Activated naive CD4-positive, alpha-beta T cell treated with anti-CD3 and anti-CD28 coated beads, Interleukin-2, amount 10 ng/mL, durations not matched to agents 7 days and 5 days (primary cell): ENCODE measurements around the gene SLC41A1.

Source experiments
- CTCF ChIA-PET: fragments of 350-600 bp; sonication (Branson Sonifier 250); formaldehyde crosslinking; loops from one replicate; lab custom pipeline; 2021; ENCODE audit warnings: antibody characterized with exemption; lab: Charles Lee
- DNase-seq: peaks from one replicate; pipeline ENCODE4 v3.0.0-alpha.2; 2020
- H3K27ac Mint-ChIP-seq: one replicate; pipeline ENCODE4 v1.8.0; 2021; ENCODE audit warnings: mild to moderate bottlenecking, moderate library complexity, mixed read lengths
- H3K27me3 Mint-ChIP-seq: one replicate; pipeline ENCODE4 v1.8.0; 2021; ENCODE audit warnings: mild to moderate bottlenecking, mixed read lengths
- H3K36me3 Mint-ChIP-seq: one replicate; pipeline ENCODE4 v1.8.0; 2021; ENCODE audit warnings: mixed read lengths
- H3K4me1 Mint-ChIP-seq: one replicate; pipeline ENCODE4 v1.8.0; 2021; ENCODE audit warnings: mixed read lengths
- H3K4me3 Mint-ChIP-seq: one replicate; pipeline ENCODE4 v1.8.0; 2021; ENCODE audit warnings: mild to moderate bottlenecking, moderate library complexity, mixed read lengths
- H3K9me3 Mint-ChIP-seq: one replicate; pipeline ENCODE4 v1.8.0; 2021; ENCODE audit warnings: mixed read lengths

Gene SLC41A1

DNA sequence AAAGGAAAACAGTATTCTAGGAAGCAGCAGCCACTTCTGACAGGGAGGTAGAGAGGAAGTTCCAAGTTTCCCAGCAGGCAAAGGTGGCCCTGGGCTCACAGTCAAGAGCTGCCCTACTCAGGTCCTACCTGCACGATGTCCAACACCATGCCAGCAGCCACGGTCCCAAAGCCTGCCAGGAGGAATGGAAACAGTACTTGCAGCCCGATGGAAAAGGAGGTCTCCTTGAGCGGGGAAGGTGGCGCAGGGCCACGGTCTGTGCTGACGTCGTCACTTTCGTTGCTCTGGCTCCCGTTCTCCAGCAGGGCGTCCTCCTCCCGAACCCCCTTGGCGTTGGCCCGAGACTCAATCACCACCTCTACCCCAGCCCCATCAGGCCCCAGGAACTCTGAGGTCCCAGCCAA, 3.1 kb downstream of the SLC41A1 start:
- no peak for DNase-seq
- H3K4me1 Mint-ChIP-seq = peaks cover 61% of the 10 kb centered on the region
- no peak overlapping the region for H3K4me3 Mint-ChIP-seq
- no peak overlapping the region for H3K27ac Mint-ChIP-seq
- no peaks in the 10 kb centered on the region for H3K9me3 Mint-ChIP-seq
- peaks cover 11% of the 10 kb centered on the region for H3K36me3 Mint-ChIP-seq
- CTCF ChIA-PET = interaction anchor here (0.8 to 2.2 kb wide), 3 partner anchors 14 to 18 kb away, joined by 3 to 7 read pairs (median 6); no protein-coding TSS in a partner anchor
- H3K27me3 Mint-ChIP-seq = peaks cover 19% of the 10 kb centered on the region

DNA sequence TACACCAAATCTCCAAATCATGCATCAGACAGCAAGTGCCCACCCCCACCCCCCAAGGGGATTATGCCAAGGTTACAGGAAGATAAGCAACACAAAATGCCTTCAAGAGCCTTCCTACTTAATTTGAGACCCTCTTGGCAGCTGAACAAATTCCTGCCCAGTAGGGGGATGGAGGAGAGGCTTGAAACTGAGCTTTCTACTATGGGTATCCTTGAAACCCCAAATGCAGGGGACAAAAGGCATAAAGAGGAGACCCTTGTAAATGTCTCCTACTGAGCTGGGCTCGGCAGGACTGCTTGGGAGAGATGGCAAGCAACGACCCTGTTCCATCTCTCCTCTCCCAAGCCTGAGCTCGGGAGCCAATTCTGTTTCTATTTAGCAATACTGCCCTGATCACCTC, 3.5 kb downstream of the SLC41A1 start:
- peaks cover 11% of the 10 kb centered on the region for H3K36me3 Mint-ChIP-seq
- H3K27me3 Mint-ChIP-seq = peaks cover 16% of the 10 kb centered on the region
- H3K27ac Mint-ChIP-seq = no peak overlapping the region
- H3K4me1 Mint-ChIP-seq = peaks cover 63% of the 10 kb centered on the region
- no peaks in the 10 kb centered on the region for H3K9me3 Mint-ChIP-seq
- H3K4me3 Mint-ChIP-seq = no peak overlapping the region
- CTCF ChIA-PET = interaction anchor here (0.8 to 2.2 kb wide), 3 partner anchors 14 to 18 kb away, joined by 3 to 7 read pairs (median 6); no protein-coding TSS in a partner anchor
- DNase-seq = no peak

DNA sequence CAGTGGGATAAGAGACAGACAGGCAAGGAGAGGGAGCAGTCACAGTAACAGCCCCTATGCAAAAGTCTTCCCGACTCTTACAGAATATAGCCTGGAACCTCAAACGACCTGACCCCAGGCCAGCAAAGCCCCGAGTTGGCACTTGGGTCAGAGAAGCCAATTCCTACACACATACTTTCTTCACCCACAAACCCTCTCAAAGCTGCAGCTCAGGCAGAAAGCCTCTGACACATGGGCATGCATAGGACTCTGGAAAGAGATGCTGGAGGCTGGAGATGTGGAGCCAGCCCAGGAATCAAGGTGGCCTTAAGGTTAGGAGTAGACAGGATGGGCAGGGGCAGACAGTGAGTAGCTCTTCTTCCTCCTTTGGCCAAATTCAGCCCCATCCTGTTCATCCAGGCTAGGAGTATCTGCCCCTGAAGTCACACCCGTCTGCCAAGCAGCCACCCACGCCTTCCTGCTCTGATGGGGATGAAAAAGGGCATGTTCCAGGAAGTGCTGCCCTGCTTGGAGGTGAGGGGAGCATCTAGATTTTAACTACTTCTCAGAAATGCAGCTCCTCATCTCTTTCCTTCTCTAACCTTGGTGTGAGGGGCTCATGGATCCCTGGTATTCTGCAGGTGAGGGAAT, 7.8 kb downstream of the SLC41A1 start:
- H3K4me3 Mint-ChIP-seq = no peak overlapping the region
- CTCF ChIA-PET = interaction anchor here (0.8 to 4.0 kb wide), 7 partner anchors 14 to 172 kb away, joined by 3 to 23 read pairs (median 4); no protein-coding TSS in a partner anchor
- H3K27me3 Mint-ChIP-seq = no peaks in the 10 kb centered on the region

DNA sequence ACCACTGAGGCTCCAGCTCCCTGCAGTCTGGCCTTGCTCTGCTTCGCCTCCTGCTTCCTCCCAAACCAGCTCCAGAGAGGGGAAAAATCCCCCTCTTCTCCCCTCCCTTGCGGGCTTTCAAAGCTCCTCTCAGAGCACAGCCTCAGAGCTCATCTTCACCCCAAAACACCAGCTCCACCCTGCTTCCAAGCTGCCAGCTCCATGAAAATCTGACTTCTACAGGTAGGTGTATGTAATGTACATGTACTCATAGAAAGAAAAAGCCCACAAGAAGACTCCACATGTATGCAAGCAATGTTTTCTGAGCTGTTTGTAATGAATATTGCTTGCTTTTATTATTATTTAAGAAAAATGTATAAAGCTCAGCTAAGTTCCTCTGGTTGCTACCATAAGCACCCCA, 8.4 kb downstream of the SLC41A1 start:
- Mint-ChIP-seq H3K36me3 (peaks cover 5% of the 10 kb centered on the region), H3K9me3 (no peaks in the 10 kb centered on the region), H3K27ac (no peak overlapping the region), H3K27me3 (no peaks in the 10 kb centered on the region), H3K4me1 (peaks cover 39% of the 10 kb centered on the region), H3K4me3 (no peak overlapping the region)
- CTCF ChIA-PET = interaction anchor here (0.7 to 4.0 kb wide), 6 partner anchors 13 to 293 kb away, joined by 3 to 23 read pairs (median 4); no protein-coding TSS in a partner anchor
- no peak for DNase-seq

More for the DNA sequence above, 7.8 kb downstream of the SLC41A1 start:
- Mint-ChIP-seq H3K36me3 (peaks cover 5% of the 10 kb centered on the region), H3K4me1 (peaks cover 39% of the 10 kb centered on the region), H3K9me3 (no peaks in the 10 kb centered on the region), H3K27ac (no peak overlapping the region)
- DNase-seq = peak; percentile 41

DNA sequence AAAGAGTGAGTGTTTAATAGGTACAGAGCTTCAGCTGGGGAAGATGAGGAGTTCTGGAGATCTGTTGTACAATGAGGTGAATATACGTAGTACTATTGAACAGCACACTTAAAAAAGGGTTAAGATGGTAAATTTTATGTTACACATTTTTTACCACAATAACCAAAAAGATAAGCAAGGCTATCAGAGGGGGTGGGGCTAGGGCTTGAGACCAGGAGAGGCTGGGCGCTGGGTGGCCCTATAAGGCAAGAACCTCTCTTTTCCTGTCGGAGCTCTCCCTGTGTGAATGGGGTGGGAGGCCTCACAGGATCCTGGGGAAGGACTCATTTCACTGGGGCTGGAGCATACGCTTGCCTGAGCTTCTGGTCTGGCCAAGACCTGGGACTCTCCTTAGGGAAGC, 9.0 kb downstream of the SLC41A1 start:
- peaks cover 35% of the 10 kb centered on the region for H3K4me1 Mint-ChIP-seq
- no peaks in the 10 kb centered on the region for H3K9me3 Mint-ChIP-seq
- H3K27ac Mint-ChIP-seq = no peak overlapping the region
- peaks cover 5% of the 10 kb centered on the region for H3K36me3 Mint-ChIP-seq
- H3K27me3 Mint-ChIP-seq = no peaks in the 10 kb centered on the region
- no peak for DNase-seq
- no peak overlapping the region for H3K4me3 Mint-ChIP-seq
- CTCF ChIA-PET = interaction anchor here (0.7 to 4.0 kb wide), 5 partner anchors 12 to 293 kb away, joined by 3 to 23 read pairs (median 4); no protein-coding TSS in a partner anchor

DNA sequence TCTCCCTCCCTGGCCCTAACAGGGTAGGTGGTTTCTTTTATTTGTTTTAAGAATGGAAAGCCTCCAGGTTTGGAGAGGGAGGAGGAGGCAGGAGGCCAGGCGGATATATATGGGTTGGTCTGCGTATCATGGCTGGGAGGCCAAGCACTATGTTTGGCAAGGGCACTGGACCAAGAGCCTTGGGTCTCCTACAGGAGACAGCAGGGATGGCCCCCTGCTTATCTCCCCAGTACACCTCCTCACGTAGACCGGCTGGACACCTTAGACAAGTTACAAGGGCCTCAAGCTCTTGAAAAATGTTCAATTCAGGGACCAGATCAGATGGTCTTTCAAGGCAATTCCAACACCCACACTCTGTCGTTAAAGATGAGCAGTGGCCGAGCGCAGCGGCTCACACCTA, 10.9 kb downstream of the SLC41A1 start:
- CTCF ChIA-PET = no interaction called here
- no peaks in the 10 kb centered on the region for H3K27me3 Mint-ChIP-seq

DNA sequence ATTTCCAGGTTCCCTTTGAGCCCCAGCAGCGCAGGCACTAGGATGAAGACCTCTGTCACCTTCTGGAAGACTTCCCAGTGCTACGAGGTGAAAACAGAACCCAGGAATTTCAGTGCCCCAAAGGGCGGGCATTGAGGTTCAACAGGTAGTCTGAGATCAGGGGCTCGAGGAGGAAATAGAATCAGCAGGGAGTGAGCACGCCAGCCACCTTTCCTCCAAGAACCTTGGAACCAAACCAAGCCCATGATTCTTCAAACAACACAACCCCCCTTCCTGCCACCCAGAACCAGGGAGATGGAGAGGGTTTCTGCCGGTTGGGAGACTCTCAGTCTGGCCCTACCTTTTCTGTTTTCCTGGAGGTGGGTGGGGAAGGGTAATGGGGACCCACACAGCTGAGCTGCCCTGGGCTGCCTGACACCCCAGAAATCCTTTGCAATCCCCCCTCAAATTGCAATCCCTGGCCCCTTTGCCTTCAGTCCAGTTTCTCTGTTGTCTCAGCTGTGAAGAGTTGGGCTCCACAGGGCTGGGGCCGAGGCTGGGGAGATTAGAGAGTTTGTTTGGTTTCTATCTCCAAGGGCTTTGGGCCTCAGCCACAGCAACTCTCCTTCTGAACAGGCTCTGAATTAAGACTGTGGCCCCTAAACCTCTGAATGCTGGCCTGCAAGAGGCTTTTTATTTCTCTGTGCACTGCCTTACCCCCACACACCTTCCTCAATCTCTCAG, 11.9 kb downstream of the SLC41A1 start:
- H3K27ac Mint-ChIP-seq = no peak overlapping the region
- CTCF ChIA-PET = interaction anchor here (1.1 to 2.4 kb wide), 3 partner anchors 10 to 210 kb away, joined by 3 to 8 read pairs (median 5); no protein-coding TSS in a partner anchor
- H3K36me3 Mint-ChIP-seq = no peaks in the 10 kb centered on the region

More for the DNA sequence above, 10.9 kb downstream of the SLC41A1 start:
- Mint-ChIP-seq H3K4me1 (peaks cover 31% of the 10 kb centered on the region), H3K4me3 (no peak overlapping the region), H3K27ac (no peak overlapping the region), H3K36me3 (no peaks in the 10 kb centered on the region), H3K9me3 (no peaks in the 10 kb centered on the region)
- DNase-seq = no peak

DNA sequence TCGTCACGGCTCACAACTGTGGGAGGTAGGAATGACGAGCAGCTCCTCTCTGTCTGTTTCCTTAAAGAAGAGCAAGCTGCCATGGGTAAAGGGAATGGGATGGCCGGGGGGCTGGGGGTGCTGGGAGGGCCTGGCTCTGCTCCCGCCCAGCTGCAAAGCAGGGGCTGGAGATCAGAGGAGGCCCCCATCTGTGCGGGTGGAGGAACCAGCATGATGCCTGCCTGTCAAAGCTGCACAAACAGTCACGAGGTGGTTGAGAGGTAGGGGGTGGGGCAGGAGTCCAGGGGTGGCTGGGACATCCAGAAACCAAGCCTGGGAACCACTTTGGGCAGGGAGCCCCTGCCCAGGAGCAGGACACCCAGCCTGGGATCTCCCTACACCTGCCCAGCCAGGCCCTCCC, 12.6 kb downstream of the SLC41A1 start:
- no peak overlapping the region for H3K27ac Mint-ChIP-seq
- no peak overlapping the region for H3K4me3 Mint-ChIP-seq
- H3K4me1 Mint-ChIP-seq = peaks cover 16% of the 10 kb centered on the region
- no peaks in the 10 kb centered on the region for H3K27me3 Mint-ChIP-seq
- no peaks in the 10 kb centered on the region for H3K36me3 Mint-ChIP-seq
- DNase-seq = no peak
- no peaks in the 10 kb centered on the region for H3K9me3 Mint-ChIP-seq
- CTCF ChIA-PET = interaction anchor here (1.1 to 2.4 kb wide), 3 partner anchors 9 to 210 kb away, joined by 3 to 8 read pairs (median 5); no protein-coding TSS in a partner anchor

More for the DNA sequence above, 11.9 kb downstream of the SLC41A1 start:
- Mint-ChIP-seq H3K9me3 (no peaks in the 10 kb centered on the region), H3K27me3 (no peaks in the 10 kb centered on the region), H3K4me1 (peaks cover 23% of the 10 kb centered on the region), H3K4me3 (no peak overlapping the region)
- no peak for DNase-seq

DNA sequence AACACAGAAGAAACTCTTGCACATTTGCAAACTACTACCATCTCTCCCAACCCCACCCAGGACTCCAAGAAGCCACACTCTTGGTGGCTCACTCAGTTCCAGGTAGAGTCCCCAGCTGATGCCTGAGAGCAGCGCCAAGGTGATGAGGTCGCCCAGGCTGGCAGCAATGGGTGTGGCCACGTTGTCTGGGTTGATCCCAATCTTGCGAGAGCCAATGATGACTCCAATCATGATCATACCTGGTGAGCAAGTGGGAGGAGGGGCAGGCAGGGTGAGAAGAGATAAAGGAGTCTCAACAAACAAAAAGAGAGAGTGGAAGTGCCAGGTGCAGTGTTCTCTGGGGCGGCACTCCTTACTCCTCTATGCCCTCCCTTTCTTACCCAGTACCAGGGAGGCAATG, 14.4 kb downstream of the SLC41A1 start:
- no peaks in the 10 kb centered on the region for H3K9me3 Mint-ChIP-seq
- H3K27ac Mint-ChIP-seq = no peak overlapping the region
- H3K4me1 Mint-ChIP-seq = peaks cover 7% of the 10 kb centered on the region
- no peaks in the 10 kb centered on the region for H3K27me3 Mint-ChIP-seq
- CTCF ChIA-PET = interaction anchor here (1.0 to 11.3 kb wide), 2 partner anchors 60 to 180 kb away, joined by 3 to 186 read pairs; no protein-coding TSS in a partner anchor
- no peak for DNase-seq
- H3K4me3 Mint-ChIP-seq = no peak overlapping the region
- no peaks in the 10 kb centered on the region for H3K36me3 Mint-ChIP-seq

DNA sequence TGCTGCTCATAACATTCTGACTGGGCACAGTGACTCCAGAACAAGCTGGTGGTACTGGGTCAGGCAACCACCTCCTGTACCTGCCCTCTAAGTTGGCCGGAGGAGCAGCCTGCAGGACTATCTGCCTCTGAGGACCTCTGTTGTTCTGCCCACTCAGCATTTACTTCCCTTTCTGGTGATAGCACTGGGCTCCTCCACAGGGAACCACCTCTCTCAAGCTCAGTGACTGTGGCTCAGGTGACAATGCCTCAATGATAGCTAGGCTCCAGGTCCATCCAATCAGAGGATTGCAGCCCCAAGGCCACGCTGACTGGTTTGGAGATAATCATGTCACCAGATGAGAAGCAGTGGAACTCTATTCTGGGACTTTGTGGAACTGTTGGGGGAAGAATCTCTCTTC, 15.8 kb downstream of the SLC41A1 start:
- H3K4me1 Mint-ChIP-seq = peaks cover 7% of the 10 kb centered on the region
- no peak overlapping the region for H3K27ac Mint-ChIP-seq
- no peaks in the 10 kb centered on the region for H3K27me3 Mint-ChIP-seq
- no peaks in the 10 kb centered on the region for H3K36me3 Mint-ChIP-seq
- no peak for DNase-seq
- no peaks in the 10 kb centered on the region for H3K9me3 Mint-ChIP-seq
- CTCF ChIA-PET = interaction anchor here (2.5 to 11.3 kb wide), 2 partner anchors 139 to 182 kb away, joined by 11 to 186 read pairs; no protein-coding TSS in a partner anchor
- no peak overlapping the region for H3K4me3 Mint-ChIP-seq

DNA sequence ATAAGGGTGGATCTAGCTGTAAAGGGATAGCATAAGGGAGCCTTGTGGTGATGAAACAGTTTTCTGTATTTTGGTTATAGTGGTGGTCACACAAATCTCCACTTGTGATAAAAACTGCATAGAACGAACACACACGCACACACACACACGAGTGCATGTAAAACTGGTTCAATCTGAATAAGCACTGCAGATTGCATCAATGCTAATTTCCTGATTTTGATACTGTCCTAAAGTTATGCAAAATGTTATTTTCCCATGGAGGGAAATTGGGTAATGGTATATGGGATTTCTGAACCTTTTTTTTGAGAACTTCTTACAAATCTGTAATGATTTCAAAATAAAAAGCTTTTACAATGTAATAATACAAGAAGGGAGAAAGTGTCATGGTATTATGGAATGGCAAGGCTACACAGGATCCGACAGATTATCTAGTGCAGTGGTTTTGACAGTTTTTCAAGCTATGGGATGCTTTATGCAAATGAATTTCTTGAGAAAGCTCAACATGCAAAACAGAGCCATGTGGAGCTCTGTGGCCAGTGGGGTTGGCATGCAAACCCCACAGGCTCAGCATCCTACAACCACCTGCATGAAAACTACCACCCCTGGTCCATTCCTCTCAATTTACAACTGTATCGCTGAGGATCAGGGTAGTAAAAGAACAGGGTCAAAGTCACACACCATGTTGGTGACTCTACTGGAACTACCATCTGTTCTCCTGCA, 18.8 kb downstream of the SLC41A1 start:
- H3K27me3 Mint-ChIP-seq = no peaks in the 10 kb centered on the region
- DNase-seq = no peak
- no peaks in the 10 kb centered on the region for H3K9me3 Mint-ChIP-seq
- H3K4me1 Mint-ChIP-seq = peaks cover 7% of the 10 kb centered on the region
- no peak overlapping the region for H3K27ac Mint-ChIP-seq
- CTCF ChIA-PET = interaction anchor here (1.4 to 11.3 kb wide), 5 partner anchors 11 to 185 kb away, joined by 4 to 186 read pairs (median 9); no protein-coding TSS in a partner anchor
- peaks cover 4% of the 10 kb centered on the region for H3K36me3 Mint-ChIP-seq
- no peak overlapping the region for H3K4me3 Mint-ChIP-seq

DNA sequence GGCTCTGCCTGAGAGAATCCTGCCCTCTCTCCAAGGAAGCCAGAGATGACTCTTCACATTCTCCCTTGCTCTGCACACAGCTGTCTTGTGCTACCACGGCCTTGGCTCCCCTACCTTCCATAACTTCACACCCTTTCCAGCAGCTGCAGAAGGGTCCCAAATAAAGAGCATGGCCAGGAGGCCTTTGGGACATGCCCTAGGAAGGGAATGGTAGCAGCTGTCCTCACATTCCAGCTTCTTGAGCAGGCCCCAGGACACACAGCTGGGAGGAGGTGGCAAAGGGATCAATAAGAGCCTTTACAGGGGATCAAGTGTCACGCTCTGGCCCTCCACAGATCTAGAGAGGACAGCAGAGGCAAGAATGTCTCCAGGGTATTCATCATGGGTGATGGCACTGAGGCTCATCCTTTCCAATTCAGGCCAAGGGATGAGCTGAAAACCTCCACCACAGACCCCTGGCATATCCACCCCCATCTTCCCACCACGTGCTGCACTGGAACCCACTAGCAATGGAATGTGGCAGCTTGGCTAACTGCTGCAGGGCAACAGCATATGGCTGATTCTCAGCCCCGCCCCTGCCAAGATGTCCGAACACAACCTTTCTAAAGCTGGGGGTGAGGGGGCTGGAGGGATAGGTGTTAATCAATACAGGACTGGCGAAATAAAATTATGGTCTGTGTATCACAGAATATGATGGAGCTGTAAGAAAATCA, 19.9 kb downstream of the SLC41A1 start:
- Mint-ChIP-seq H3K36me3 (peaks cover 4% of the 10 kb centered on the region), H3K27ac (no peak overlapping the region), H3K27me3 (no peaks in the 10 kb centered on the region), H3K9me3 (no peaks in the 10 kb centered on the region), H3K4me1 (peaks cover under 1% of the 10 kb centered on the region), H3K4me3 (no peak overlapping the region)
- CTCF ChIA-PET = interaction anchor here (1.0 to 11.3 kb wide), 9 partner anchors 34 to 315 kb away, joined by 3 to 186 read pairs (median 7); no protein-coding TSS in a partner anchor
- no peak for DNase-seq

DNA sequence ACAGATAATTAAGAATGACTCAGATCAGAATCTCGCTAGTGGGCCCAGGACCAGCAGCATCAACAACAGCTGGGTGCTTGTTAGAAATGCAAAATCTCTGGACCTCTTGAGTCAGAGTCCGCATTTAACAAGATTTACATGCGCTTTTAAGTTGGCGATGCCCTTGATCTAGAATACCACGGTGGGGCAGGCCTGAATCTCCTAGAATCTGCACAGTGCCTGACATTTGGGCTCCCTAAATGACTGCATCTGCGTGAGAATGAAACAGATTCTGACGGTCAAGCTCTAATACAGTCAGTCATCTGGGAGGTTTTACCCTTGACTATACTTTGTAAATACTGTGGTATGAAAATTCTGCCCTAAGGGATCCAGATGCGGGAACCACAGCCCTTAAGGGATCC, 20.5 kb downstream of the SLC41A1 start:
- Mint-ChIP-seq H3K36me3 (peaks cover 4% of the 10 kb centered on the region), H3K9me3 (no peaks in the 10 kb centered on the region), H3K4me3 (no peak overlapping the region), H3K27me3 (no peaks in the 10 kb centered on the region), H3K27ac (no peak overlapping the region), H3K4me1 (no peaks in the 10 kb centered on the region)
- CTCF ChIA-PET = interaction anchor here (0.6 to 11.3 kb wide), 25 partner anchors 10 to 316 kb away, joined by 3 to 186 read pairs (median 6); no protein-coding TSS in a partner anchor
- DNase-seq = no peak
